GM18520 (cell line): ENCODE results near the gene AKNA.

ENCODE experiments used
- ATAC-seq: cut with Tn5 transposase; IDR thresholded peaks from one replicate; pipeline ENCODE4 v1.9.1; 2021; ENCODE audit not compliant: unreplicated experiment

Gene AKNA

DNA sequence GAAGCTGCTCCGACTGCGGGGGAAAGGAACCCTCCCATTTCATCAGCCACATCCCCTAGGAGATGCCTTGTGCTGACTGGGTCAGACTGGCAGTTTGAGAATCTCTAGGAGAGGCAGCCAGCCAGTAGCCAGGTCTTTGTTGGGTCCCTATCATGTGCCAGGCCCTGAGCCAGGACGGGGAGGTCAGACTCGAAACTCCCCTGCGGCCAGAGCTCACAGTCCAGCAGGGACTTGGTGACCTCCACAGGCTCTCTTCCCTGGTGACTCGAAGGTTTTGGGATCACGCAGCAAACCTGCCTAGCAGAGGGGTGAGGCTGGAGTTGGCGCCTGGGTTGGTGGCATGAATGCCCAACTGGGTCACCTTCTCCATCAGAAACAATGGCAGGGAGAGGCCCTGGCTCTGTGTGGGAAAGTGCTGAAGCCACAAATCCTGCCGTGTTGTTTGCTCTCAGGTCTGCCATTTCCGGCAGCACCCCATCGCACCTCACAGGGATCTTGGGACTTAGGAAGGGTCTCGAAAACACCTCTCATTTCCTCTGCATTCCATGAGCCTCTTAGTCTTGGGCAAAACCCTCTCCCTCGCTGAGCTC lies 79.3 kb downstream of the AKNA start:
- no peak for ATAC-seq

DNA sequence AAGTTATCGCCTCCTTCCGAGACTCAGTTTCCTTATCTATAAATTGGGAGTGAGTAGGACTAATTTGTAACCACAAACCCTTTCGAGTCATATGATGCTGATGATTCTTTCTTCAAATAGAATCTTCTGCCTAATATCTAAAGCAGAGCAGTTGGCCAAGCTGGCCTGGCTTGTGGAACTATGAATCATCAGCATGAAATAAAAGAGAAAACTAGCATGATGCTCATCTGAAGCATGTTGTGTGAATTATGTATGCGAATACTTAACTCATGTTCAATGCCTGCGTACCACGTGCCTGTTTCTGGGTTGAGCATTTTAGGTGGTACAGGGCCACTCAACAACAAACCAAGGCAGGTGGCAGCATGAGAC lies 79.9 kb downstream of the AKNA start:
- ATAC-seq, result no peak

DNA sequence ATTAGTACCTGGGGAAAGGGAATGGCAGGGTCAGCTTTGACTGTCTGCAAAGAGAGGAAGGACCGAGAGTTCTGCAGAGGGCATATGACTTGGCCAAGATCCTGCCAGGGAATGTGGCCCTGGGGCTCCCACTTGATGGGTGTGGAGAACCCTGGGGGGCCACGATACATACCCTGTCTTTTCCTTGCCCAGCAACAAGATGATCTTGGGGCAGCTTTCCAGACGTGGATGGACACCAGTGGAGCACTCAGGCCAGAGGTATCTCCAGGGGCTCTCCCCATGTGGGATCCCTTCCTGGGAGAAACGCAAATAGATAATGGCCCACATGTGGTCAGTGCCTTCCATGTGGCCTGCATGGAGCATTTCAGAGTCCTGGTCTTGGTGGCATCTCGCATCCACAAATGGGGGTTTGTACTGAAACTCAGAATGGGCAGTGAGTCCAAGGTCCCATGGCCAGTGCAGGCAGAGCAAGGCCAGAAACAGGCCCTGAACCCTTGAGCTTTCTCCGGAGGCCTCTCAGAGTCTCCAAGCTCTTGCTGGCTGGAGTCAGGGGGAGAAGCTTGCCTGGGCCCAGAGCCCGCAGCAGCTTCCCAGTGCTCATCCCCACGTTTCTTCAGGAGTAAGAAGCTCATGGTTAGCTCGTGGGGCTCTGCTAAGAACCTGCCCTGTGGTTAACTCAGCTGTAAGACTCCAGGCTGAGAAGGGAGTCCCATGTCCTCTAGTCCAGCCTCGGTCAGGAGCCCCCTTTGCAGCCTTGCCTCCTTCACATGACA lies 83.2 kb downstream of the AKNA start:
- ATAC-seq, result no peak

DNA sequence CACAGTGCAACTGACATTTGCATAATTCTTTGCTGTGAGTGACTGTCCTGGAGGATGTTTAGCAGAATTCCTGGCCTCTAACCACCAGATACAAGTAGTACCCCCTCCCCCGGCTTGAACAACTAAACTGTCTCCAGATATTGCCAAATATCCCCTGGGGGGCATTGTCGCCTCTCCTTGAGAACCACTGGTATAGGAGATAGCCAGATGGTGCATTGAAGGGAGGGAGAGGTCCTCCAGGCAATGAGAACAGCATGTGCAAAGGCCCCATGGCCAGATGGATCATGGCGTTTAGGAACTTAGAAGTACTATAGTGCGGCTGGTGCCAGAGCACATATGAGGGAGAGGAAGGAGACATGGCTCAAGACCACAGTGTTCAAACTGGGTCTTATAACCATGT lies 83.8 kb downstream of the AKNA start:
- no peak for ATAC-seq

DNA sequence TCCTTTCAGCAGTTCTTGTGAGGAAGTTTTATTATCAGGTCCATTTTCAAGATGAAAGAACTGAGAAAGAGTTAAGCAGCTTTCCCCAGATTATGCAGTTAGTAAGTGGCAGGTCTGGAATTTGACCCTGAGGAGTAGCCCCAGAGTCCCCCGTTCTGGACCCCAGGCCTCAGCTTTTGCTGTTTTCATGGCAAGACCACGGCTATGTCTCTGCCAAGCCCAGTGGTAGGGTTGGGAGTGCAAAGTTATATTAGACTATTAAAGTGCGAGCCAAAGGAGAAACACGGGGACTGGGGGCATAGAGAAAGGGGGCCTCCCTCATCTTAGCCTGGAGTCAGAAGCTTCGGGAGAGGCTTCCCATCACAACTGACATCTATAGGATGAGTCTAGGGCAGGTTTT lies 84.2 kb downstream of the AKNA start:
- no peak for ATAC-seq

DNA sequence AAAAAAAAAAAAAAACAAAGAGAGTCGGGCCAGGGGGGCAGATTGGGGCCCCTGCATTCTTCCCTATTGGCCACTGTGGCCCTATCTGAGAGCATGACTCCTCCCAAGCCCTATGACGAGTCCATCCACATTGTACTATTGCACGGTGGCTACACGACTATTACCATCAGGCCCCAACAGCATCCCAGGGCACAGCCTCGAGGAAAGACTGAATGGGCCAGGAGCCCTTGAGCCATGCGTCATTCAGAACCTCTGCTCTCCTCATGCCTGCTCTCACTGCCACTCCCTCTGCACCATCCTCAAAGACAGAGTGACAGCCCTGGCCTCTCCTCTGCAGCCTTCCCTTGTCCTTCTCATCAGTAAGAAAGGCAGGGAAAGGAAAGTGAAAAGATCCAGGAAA lies 85.1 kb downstream of the AKNA start:
- no peak for ATAC-seq

DNA sequence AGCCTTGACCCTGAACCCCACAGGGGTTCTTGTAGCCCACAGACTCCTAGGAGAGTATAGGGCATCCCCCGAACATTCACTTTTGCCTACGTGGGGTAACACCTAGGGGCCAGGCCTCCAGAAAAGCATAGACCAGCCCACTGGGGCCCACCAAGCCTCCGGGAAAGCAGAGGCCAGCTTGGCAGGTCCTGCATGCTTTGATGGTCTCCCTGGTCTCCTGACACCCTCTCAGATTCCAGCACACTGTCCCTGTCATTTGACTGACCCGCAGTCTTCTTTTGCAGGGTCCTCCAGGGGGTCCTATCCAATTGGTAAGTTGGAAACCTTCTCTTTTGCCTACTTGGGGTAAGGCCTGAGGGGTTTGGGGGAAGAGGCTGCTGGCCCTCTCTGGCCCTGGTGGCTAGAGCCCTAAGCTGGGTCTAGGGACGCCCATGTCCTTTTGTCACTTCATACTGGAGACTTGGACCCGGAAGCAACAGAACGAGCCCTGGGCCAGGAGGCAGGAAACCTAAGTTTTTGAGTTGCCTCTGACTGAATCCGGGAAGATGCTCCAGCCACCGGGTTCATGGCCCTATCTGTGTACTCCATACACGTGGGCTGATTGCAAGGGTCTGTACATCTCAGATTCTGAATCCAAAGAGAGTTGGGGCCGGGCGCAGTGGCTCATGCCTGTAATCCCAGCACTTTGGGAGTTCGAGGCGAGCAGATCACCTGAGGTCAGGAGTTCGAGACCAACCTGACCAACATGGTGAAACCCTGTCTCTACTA lies 85.8 kb downstream of the AKNA start:
- ATAC-seq, result no peak

DNA sequence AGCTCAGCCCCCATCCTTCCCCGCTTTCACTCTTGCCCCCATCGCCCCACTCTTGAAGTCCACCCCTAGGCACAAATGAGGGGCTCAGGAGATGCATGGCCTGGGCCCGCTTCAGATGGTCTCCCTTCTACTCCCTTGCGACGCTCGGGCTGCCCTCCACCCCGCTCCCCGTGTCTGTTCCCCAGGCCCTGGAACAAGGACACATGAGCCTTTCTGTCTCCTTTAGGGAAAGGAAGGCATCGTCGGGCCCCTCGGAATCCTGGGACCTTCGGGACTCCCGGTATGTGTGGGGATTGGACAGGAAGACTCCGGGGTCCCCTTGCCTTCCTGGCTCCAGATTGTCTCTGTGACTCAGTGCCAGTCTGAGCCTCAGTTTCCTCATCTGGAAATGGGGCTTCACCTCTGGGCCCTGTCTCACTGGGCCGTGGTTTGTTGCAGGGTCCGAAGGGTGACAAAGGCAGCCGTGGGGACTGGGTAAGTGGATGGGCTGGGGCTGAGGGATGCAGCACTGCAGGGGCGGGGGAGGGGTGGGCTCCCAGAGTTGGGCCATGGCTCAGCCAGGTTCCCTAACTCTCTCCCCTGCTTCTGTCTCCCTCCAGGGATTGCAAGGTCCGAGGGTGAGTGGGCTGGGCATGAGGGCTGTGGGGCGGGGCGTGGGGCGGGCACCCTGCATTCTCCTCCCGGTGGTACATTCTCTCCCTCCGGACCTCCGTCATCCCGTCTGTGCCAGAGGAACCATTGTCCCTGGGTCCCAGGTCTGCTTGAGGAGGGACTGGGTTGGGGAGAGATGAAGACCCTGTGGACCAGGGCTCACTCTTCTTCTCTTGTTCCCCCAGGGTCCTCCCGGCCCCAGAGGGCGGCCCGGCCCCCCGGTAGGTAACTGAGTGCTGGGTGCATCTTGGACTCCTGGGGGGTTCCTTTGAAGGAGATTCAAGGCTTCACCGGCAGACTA lies 86.7 kb downstream of the AKNA start:
- ATAC-seq, result no peak

DNA sequence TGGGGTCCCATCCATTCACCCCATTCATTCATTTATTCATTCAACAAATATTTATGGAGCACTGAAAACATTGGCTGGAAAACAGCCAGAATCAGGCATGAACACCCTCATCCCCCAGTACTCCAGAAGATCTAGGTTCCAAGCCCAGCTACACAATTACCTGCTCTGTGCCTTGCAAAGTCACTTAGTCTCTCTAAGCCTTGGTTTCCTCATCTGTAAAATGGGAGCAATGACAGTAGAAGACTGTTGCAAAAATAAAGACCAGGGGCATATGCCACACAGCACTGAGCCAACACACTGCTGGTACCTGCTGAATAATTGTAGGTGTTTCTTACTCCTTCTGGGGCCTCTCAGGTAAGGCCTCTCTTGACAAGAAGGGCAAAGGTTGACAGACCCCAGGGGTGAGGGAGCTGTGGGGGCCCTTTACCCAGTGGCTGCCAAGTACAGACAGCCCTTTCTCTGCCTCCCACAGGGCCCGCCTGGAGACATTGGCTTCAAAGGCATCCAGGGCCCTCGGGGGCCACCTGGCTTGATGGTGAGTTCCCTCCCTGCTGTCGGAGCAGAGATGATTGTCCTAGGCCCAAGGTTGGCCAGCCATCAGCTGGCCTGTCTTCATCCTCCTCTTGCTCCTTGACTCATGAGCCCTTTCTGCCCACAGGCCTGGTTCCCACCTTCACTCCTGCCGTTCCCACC lies 87.5 kb downstream of the AKNA start:
- no peak for ATAC-seq

DNA sequence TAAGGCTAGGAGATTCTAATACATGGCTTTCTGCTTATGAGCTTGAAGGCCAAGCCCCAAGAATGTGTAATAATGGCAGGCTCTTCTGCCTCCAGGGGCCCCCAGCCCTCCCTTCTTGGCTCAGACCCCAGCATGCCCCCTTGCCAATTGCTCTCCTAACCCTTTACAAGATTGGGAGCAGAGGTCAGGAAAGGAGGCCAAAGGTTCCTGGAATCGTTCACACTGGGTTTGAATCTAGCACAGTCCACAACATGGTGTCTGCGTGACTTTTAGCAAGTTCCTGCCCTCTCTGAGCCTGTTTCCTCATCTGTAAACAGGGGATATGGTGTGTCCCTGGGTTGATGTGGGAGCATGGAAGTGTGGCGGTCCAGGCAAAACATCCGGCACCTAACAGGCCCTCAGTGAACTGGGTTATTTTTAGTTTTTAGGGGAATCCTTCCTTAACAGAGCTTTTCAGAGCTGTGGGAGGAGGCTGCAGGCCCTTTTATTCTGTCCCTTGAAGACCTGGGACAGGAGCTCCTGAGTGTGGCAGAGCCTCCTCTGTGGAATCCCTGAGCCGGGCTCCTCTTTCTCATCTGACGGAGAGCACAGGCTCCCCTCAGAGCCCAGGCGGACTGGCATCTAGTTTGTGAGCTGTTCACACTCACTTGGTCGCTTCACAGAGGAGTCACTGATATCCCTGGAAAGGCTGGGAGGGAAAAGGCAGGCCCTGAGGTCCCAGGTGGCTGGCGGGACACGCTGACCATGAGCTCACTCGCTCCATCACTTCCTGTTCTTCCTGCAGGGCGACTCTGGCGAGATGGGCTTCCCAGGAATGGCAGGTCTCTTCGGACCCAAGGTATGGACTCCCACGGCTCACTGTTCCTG lies 88.3 kb downstream of the AKNA start:
- ATAC-seq, result no peak

DNA sequence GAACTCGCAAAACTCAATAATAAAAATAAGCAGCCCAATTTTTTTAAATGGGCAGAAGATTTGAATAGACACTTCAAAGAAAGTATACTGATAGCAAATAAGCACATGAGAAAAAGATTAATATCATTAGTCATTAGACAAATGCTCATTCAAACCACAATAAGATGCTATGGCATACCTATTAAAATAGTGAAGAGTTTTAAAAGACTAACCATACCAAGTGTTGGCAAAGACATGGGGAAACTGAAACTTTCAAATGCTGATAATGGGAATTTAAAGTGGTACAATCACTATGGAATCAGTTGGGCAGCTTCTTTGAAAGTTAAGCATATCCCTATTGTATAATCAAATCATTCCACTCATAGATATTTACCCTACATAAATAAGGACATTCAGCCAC lies 91.4 kb downstream of the AKNA start:
- no peak for ATAC-seq

DNA sequence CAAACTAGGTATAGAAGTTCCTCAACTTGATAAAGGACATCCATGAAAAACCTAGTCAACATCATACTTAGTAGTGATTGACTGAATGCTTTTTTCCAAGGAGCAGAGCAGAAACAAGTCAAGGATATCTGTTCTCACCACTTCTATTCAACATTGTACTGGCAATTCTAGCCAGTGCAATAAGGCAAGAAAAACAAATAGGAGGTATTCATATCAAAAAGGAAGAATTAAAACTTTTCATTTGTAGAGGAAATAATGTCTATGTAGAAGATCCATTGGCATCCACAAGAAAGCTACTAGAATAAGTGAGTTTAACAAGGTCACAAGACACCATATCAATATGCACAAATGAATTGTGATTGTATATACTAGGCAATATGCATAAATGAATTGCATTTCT lies 93.1 kb downstream of the AKNA start:
- ATAC-seq, result no peak

DNA sequence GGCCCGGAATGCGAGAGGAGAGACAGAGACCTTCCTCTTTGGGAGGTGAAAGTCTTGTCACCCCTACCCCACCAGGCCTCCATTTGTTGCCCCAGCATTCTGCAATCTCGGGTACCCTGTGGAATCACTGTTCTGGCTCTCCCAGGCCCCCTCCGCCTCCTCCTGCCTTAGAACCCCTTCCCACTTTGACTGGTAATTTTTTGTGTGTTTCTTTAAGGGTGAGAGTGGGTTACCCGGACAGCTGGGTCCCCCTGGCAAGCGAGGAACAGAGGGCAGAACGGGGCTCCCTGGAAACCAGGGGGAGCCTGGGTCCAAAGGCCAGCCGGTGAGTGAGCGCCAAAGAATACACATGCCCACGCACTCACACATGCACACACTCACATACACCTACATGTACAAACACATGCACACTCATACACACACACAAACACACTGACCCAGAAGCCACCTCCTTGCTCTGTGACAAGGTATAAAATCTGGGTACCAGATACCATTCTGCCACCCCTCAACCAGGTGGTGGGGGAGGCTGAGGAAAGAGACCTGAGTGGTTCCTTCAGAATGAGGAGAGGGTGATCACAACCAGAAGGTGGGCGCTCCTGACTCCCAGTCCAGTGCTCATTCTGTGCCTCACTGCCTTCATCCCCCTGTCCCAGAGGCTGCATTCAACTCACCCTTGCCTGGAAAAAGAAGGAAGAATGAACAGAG lies 95.7 kb downstream of the AKNA start:
- ATAC-seq, result no peak

DNA sequence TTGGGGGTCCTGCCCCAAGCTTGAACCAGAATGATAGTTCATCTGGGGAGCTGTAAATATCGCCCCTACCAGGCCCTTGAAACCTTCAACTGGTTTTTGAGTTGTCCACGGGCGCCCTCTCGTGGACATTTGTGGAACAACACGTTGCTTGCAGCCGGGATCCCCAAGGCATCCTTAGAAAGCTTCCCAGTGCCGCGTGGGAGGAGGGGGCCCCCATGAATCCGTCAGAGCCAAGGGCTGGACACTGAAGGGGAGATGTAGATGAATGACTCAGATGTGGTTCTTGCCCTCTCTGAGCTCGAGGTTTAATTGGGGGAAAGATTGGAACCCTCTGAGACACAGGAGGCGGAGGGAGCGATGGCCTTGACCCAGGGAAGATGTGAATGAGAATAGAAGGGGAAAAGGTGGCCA lies 96.7 kb downstream of the AKNA start:
- ATAC-seq, result no peak

DNA sequence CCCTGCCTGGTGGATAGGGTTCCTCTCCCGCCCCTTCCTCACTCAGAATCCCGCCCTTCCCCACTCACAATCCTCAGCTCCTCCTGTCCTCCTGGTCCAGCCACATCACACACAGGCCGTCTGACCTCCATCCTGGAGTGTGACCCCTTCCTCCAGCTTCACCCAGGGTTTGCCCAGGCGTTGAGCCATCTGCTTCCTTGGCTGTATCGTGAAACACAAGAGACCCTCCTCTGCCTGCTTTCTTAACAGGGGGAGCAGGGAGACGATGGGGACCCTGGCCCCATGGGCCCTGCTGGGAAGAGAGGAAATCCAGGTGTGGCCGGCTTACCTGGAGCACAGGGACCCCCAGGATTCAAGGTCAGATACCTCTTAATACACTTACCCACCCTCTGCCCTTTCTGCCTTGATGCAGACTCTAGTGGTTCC lies 97.2 kb downstream of the AKNA start:
- no peak for ATAC-seq

DNA sequence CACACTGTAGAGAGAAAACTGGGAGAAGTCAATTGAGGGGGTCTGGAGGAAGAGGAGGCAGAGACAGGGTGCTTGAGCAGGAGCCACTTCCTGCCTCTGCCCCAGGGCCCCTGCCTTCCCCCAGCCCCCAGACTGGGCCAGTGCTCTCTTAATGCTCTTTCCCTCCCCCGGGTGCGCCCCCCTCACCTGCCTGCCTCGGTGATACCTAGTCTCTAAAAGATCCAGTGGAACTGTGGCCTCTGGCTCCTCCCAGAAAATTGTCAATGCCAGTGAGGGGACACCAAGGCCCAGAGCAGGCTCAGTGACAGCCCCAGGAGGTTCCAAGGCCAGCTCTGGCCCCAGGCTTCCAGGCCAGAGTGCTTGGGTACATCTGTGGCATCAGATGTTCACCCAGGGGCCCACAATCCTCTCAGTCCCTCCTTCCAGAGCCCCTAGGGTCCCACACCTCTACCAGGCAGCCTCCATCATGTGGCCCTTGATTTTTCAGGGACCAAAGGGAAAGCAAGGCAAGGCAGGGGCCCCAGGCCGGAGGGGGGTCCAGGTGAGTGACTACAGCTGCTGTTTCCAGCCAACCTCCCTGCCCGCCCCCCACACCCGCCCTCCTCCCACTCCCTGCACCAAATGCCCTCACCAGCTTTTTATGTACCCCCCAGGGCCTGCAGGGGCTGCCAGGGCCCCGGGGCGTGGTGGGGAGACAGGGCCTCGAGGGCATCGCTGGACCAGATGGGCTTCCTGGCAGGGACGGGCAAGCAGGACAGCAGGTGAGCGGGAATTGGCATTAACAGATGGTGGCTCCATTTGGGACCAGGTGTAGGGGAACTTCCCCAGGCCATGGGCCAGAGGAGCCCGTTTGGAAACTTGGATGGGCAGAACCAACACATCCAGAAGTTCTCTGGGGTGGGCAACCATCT lies 98.0 kb downstream of the AKNA start:
- ATAC-seq, result no peak

DNA sequence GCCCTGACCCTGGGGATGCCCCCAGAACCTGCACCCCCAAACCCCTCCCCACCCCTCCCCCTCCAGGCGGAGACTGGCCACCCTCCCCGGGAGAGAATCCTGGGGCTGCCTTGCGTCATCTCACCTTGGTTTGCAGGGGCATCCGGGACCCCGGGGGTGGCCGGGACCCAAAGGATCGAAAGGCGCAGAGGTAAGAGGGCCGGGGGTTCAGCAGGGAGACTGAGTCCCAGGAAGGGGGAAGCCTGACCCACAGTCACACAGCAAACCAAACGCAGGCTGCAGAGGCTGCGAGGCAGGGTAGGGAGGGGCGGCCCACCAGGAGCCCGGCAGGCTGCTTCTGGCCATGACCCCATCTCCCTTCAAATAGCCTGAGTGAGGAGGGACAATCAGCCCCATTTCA lies 98.7 kb downstream of the AKNA start:
- no peak for ATAC-seq
